ENCODE measurements around the gene FHIT. TPM values are rescaled to one million over a fixed set of nuclear protein-coding genes. Genes with fewer than 3 reads are reported as not detected.

FHIT gene
- total RNA-seq, 4 donors from 2014 or later: 4.6 to 6.1 (median 5.7) TPM

DNA sequence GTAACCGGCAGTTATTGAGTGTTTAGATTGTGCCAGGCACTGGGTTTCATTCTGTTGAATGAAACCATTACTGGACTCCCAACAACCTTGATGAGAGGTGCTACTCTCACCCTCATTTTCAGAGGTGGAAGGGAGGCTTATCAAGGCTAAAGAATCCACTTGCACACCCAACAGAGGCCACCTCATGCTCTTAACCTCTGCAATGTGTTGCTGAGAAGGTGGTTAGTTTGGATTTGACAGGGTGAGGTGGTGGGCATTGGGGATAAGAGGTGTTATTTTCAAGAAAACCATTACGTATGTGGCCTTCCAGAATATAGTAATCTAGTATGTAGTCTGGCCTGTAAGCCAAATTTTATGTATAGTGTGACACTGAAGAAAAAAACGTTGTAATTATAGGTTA, 73.1 kb downstream of the FHIT start:
- Histone ChIP-seq H3K27me3 (no peaks in the 10 kb centered on the region), H3K4me1 (peaks cover 0 to 9% (median 6%) of the 10 kb centered on the region in 4 donors), H3K9me3 (no peaks in the 10 kb centered on the region), H3K36me3 (no peaks in the 10 kb centered on the region), H3K27ac (replicated peaks in 1 of 4) (no peak overlapping the region), H3K4me3 (no peak overlapping the region)
- WGBS: 92% methylated on average over 3 of the region's 3 CpGs
- TF ChIP-seq POLR2A (IDR thresholded peaks at IDR 0.05; ENCODE audit: low read depth) (no peak), POLR2AphosphoS5 (IDR thresholded peaks at IDR 0.05) (no peak), EP300 (IDR thresholded peaks at IDR 0.05) (no peak)
- TF ChIP-seq, protein P1, sequence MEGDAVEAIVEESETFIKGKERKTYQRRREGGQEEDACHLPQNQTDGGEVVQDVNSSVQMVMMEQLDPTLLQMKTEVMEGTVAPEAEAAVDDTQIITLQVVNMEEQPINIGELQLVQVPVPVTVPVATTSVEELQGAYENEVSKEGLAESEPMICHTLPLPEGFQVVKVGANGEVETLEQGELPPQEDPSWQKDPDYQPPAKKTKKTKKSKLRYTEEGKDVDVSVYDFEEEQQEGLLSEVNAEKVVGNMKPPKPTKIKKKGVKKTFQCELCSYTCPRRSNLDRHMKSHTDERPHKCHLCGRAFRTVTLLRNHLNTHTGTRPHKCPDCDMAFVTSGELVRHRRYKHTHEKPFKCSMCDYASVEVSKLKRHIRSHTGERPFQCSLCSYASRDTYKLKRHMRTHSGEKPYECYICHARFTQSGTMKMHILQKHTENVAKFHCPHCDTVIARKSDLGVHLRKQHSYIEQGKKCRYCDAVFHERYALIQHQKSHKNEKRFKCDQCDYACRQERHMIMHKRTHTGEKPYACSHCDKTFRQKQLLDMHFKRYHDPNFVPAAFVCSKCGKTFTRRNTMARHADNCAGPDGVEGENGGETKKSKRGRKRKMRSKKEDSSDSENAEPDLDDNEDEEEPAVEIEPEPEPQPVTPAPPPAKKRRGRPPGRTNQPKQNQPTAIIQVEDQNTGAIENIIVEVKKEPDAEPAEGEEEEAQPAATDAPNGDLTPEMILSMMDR (IDR thresholded peaks at IDR 0.05): no peak
- DNase-seq (ENCODE audit: extremely low spot score): no peak
- intact Hi-C loops (cut with DNase I): no loop called here

DNA sequence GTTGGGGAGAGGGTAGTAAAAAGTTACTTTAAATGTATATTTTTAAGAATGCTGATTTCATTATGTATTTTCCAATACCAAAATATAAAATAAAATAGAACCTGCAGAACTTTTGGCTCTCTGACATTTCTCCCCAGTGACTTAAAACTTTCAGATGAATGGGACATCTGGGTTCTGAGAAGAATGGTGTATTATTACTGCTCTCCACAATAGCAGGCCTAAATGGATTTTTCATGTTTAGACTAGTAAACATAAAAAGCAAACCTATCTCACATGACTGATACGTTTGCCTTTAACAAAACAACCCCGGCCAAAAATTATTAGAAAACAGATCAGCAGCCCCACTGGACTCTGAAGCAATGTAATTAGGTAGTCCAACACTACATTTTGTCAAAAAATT, 73.8 kb downstream of the FHIT start:
- Histone ChIP-seq H3K4me3 (no peak overlapping the region), H3K4me1 (peaks cover 0 to 10% (median 8%) of the 10 kb centered on the region in 4 donors), H3K9me3 (no peaks in the 10 kb centered on the region), H3K27me3 (no peaks in the 10 kb centered on the region), H3K27ac (replicated peaks in 1 of 4) (no peak overlapping the region), H3K36me3 (no peaks in the 10 kb centered on the region)
- TF ChIP-seq POLR2A (IDR thresholded peaks at IDR 0.05; ENCODE audit: low read depth) (no peak), POLR2AphosphoS5 (IDR thresholded peaks at IDR 0.05) (no peak), EP300 (IDR thresholded peaks at IDR 0.05) (no peak)
- TF ChIP-seq, protein P1 (IDR thresholded peaks at IDR 0.05): no peak
- intact Hi-C loops (cut with DNase I): no loop called here
- no peak for DNase-seq (ENCODE audit: extremely low spot score)
- WGBS: 77% methylated on average over 2 of the region's 2 CpGs

DNA sequence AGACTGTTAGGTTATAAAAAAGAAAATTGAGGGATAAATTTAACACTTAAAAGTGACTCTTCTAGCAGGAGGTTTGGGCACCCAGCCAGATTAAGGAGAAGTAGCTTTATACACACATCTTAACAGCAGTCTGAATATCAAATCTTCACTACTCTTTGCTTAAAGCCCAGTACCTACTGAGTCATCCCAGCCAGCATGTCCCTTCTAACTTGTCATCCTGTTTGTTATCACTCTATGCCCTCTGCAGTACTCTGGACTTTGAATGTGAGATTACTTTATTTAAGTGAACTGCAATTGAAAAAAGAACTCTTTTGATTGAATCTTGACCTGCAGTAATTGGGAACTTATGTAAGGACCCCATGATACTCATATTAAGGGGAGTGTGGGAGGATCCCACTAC, 77.6 kb downstream of the FHIT start:
- TF ChIP-seq, protein P1 (IDR thresholded peaks at IDR 0.05): no peak
- TF ChIP-seq POLR2A (IDR thresholded peaks at IDR 0.05; ENCODE audit: low read depth) (no peak), POLR2AphosphoS5 (IDR thresholded peaks at IDR 0.05) (no peak), EP300 (IDR thresholded peaks at IDR 0.05) (no peak)
- H3K4me3 ChIP-seq: no peak overlapping the region
- H3K36me3 ChIP-seq: no peaks in the 10 kb centered on the region
- H3K27me3 ChIP-seq: no peaks in the 10 kb centered on the region
- H3K4me1 ChIP-seq: peaks cover 0 to 10% (median 8%) of the 10 kb centered on the region in 4 donors
- no peaks in the 10 kb centered on the region for H3K9me3 ChIP-seq
- DNase-seq (ENCODE audit: extremely low spot score): no peak
- intact Hi-C loops (cut with DNase I): no loop called here
- H3K27ac ChIP-seq (replicated peaks in 1 of 4): no peak overlapping the region

DNA sequence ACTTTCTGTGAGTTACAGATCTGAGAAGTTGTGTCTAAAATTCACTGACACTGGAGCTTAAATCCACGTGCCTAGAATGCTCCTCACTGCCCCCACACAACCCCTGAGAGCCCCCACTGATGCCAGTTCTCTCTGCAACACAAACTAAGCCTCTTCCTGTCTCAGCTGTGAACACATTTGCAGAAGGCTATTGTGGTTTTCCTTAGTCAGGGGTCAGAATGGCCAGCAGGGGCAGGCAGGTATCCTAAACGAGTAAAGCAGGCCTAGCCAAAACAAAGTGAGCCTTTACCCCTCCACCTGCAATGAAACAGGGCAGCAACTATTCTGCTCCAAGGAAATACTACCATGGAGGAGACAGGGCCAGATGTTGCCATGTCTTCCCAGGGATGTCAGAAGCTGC, 78.6 kb downstream of the FHIT start:
- Histone ChIP-seq H3K36me3 (no peaks in the 10 kb centered on the region), H3K9me3 (no peaks in the 10 kb centered on the region), H3K27ac (replicated peaks in 1 of 4) (no peak overlapping the region), H3K4me1 (peaks cover 0 to 10% (median 8%) of the 10 kb centered on the region in 4 donors), H3K27me3 (no peaks in the 10 kb centered on the region), H3K4me3 (no peak overlapping the region)
- TF ChIP-seq POLR2A (IDR thresholded peaks at IDR 0.05; ENCODE audit: low read depth): no peak
- TF ChIP-seq, protein P1 (IDR thresholded peaks at IDR 0.05): no peak
- no peak for TF ChIP-seq POLR2AphosphoS5 (IDR thresholded peaks at IDR 0.05)
- no peak for TF ChIP-seq EP300 (IDR thresholded peaks at IDR 0.05)
- DNase-seq (ENCODE audit: extremely low spot score): no peak
- WGBS: 12% methylated on average over 2 of the region's 2 CpGs
- intact Hi-C loops (cut with DNase I): no loop called here

DNA sequence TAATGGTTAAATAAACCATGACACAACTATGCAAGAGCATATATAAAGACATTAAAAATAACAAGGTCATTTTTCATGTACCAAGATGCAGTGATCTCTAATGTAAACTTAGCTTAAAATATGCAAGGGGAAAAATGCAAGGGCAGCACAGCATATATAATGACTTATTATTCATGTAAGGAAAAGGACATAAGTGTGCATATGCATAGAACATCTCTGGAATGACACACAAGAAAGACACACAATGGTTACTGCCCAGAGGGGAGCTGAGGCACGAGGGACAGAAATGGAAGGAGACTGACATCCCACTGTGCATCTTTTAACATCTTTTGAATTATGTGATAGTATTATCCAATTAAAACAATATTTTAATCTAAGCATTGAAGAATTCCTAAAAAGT, 79.0 kb downstream of the FHIT start:
- Histone ChIP-seq H3K4me3 (no peak overlapping the region), H3K36me3 (no peaks in the 10 kb centered on the region), H3K9me3 (no peaks in the 10 kb centered on the region), H3K27ac (replicated peaks in 1 of 4) (no peak overlapping the region), H3K4me1 (peaks cover 0 to 10% (median 8%) of the 10 kb centered on the region in 4 donors), H3K27me3 (no peaks in the 10 kb centered on the region)
- intact Hi-C loops (cut with DNase I): no loop called here
- DNase-seq (ENCODE audit: extremely low spot score): no peak
- 96% methylated on average over 1 of the region's 1 CpG for WGBS
- no peak for TF ChIP-seq POLR2A (IDR thresholded peaks at IDR 0.05; ENCODE audit: low read depth)
- TF ChIP-seq POLR2AphosphoS5 (IDR thresholded peaks at IDR 0.05): no peak
- TF ChIP-seq, protein P1 (IDR thresholded peaks at IDR 0.05): no peak
- TF ChIP-seq EP300 (IDR thresholded peaks at IDR 0.05): no peak

Data from esophagus muscularis mucosa (tissue), 4 donors.